Measurements from ENCODE around the gene PRPF18.

The PRPF18 gene

DNA sequence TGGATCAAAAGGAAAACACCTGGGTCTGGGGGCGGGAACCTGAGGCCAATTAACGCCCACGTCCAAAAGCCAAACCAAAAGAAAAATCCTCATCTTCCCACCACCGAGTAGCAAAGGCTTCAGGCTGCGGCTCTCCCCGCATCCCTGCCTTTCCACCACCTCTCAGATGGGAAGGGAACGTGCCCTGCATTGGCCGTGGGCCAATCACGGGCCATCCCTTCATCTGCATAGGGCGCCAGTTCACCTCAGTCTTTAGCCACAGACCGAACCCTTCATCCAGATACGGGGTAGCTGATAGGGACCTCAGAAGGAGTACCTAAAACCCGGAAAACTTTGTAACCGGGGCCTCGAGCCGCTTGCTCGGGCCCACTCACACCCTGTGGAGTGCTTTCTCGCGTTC, 626 bp downstream of the PRPF18 start:
- Histone ChIP-seq H3K4me1 (ENCODE audit: insufficient read depth, low read length) (no peaks in the 10 kb centered on the region), H3K36me3 (ENCODE audit: insufficient read depth, low read length) (no peaks in the 10 kb centered on the region), H3K9ac (ENCODE audit: low read depth, low read length) (peak overlapping the region; percentile 72), H3K9me3 (ENCODE audit: control insufficient read depth, insufficient read depth, low read length) (no peaks in the 10 kb centered on the region)

DNA sequence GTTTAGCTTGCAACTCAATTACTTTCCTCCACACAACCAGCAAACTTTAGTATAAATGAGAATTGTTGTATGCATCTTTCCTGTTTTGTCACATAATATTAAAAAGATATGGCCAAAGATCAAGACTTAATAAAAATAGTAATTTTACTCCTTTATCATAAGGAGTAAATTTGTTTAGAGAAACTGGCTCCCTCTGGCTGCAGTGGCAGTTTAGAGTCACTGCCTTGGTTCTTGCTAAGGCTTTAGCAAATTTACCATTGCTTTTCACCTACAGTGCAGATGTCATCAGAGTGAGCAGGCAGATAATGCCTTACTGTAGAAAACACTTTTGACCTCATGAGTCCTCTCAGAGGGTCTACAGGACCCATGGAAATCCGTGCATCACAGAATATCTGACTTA, 2.6 kb downstream of the PRPF18 start:
- Histone ChIP-seq H3K9ac (ENCODE audit: low read depth, low read length) (no peak overlapping the region), H3K36me3 (ENCODE audit: insufficient read depth, low read length) (no peaks in the 10 kb centered on the region), H3K9me3 (ENCODE audit: control insufficient read depth, insufficient read depth, low read length) (no peaks in the 10 kb centered on the region), H3K4me1 (ENCODE audit: insufficient read depth, low read length) (no peaks in the 10 kb centered on the region)

DNA sequence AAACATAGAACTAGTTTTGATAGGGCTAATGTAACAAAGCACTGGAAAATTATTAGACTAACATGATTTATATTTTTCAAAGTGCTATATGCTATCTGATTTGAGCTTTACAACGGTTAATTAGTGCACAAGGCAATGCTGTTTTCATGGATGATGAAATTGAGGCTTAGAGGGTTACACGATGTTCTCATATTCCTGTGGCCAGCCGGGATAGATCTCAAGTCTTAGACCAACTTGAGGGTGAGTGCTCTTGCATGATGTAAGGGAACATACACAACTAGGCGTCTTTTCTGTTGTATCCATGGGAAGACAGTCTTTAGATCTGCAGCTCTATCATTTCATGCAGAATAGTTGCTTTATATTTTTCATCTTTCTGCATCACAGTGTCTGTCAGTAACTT, 4.1 kb downstream of the PRPF18 start:
- Histone ChIP-seq H3K9ac (ENCODE audit: low read depth, low read length) (no peak overlapping the region), H3K4me1 (ENCODE audit: insufficient read depth, low read length) (no peaks in the 10 kb centered on the region), H3K9me3 (ENCODE audit: control insufficient read depth, insufficient read depth, low read length) (no peaks in the 10 kb centered on the region), H3K36me3 (ENCODE audit: insufficient read depth, low read length) (no peaks in the 10 kb centered on the region)

DNA sequence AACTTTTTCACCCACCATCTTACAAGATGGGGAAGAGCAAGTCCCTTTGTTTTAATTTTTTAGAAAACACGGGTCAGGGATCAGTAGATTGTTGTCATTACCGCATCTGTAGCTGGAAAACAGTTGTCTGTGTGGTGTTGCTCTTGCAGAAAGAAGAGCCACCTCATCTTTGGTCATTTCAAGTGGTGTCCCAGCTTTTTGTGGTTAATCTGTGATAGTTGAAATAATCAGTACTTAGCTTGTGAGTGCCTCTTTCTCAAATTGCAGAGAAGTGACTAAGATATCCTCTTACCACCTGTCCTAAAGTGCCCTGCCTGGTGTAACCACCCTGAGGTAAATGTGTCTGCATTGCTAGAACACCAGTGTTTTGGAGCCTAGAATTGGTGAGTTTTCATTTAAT, 5.5 kb downstream of the PRPF18 start:
- Histone ChIP-seq H3K36me3 (ENCODE audit: insufficient read depth, low read length) (no peaks in the 10 kb centered on the region), H3K4me1 (ENCODE audit: insufficient read depth, low read length) (no peaks in the 10 kb centered on the region), H3K9me3 (ENCODE audit: control insufficient read depth, insufficient read depth, low read length) (no peaks in the 10 kb centered on the region), H3K9ac (ENCODE audit: low read depth, low read length) (no peak overlapping the region)

DNA sequence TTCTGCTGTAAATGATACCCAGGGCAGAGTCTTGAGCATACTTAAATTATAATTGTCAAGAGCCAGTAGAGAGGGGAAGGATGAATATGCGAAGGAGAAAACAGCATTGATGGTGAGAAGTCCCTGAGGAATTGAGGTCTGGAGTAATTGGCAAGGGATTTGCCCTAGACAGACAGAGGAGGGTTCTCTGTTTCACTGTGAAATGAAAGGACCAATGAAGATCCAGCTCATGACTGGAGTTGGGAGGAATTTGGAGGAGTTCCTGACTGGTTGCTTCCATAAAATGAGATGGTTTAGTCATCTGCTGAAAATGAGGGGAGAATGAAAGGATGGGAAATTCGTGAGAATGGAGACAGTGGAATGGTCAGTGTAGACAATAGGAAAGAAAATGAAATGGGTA, 6.8 kb downstream of the PRPF18 start:
- Histone ChIP-seq H3K9me3 (ENCODE audit: control insufficient read depth, insufficient read depth, low read length) (no peaks in the 10 kb centered on the region), H3K36me3 (ENCODE audit: insufficient read depth, low read length) (no peaks in the 10 kb centered on the region), H3K4me1 (ENCODE audit: insufficient read depth, low read length) (no peaks in the 10 kb centered on the region), H3K9ac (ENCODE audit: low read depth, low read length) (no peak overlapping the region)

DNA sequence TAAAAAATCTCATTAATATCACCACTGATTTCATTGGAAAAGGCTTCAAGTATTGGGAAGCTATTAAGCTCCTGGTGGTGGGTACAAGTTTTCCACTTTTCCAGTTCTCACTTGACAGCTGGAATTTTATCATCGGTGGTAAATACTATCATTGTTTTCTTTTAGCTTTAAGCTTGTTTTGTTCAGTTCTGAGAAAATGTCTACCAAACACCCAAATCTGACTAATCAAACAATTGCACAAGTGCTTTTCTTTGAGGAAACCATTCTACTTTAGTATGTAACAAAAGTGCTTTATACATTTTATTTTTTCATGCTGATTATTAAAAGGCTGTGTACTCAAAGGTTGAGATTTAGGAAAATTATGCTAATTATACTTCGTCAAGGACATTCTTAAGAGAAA, 7.9 kb downstream of the PRPF18 start:
- Histone ChIP-seq H3K9ac (ENCODE audit: low read depth, low read length) (no peak overlapping the region), H3K4me1 (ENCODE audit: insufficient read depth, low read length) (no peaks in the 10 kb centered on the region), H3K36me3 (ENCODE audit: insufficient read depth, low read length) (no peaks in the 10 kb centered on the region), H3K9me3 (ENCODE audit: control insufficient read depth, insufficient read depth, low read length) (no peaks in the 10 kb centered on the region)

DNA sequence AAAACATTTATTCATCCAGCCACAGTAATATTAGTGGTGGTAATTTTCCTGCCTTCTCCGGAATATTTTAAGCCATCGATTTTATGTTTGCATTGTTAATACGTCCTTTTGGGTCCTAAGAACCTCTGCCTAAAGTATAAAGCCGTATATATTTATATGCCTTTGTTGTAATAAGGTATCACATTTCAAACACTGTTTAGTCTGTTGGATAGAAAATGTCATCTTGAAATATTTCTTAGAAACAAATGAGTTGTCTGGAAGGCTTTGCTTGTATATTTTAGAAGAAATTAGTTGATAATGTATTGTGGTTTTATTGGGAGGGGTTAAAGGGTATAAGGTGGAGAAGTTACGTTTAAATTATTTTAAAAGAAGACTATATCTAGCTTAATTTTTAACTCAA, 11.1 kb downstream of the PRPF18 start:
- no peaks in the 10 kb centered on the region for H3K9me3 ChIP-seq (ENCODE audit: control insufficient read depth, insufficient read depth, low read length)
- no peak overlapping the region for H3K9ac ChIP-seq (ENCODE audit: low read depth, low read length)
- no peaks in the 10 kb centered on the region for H3K4me1 ChIP-seq (ENCODE audit: insufficient read depth, low read length)
- no peaks in the 10 kb centered on the region for H3K36me3 ChIP-seq (ENCODE audit: insufficient read depth, low read length)

DNA sequence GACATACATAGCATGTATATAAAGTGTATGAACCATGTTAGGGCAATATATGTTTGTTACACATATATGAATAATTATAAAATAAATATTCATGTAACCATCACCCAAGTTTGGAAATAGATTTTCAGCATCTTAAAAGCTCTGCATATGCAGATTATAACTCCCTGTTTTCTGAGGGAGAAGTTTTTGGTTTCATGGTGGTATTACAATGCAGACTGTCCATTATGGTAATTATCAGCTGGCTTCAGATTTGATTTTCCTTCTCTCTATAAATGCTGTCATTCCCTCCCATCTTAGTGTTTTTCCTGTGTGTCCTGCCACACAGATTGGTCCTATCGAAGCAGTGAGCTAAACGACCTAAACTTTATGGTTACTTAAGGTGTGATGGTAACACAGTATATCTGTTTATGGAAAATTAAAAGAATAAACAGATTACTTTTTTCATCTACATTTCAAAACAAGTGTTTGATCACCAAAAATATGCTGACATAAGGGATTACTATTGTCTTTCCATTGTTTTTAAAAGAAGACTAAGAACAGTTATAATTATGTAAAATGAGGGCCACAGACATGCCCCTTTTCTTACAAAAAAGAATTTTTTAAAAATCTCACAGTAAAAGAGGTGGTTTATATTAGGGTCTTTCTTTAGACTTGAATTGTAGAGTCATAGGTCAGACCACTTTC, 17.7 kb downstream of the PRPF18 start:
- Histone ChIP-seq H3K9me3 (ENCODE audit: control insufficient read depth, insufficient read depth, low read length) (no peaks in the 10 kb centered on the region), H3K9ac (ENCODE audit: low read depth, low read length) (no peak overlapping the region), H3K36me3 (ENCODE audit: insufficient read depth, low read length) (0 out of 2 replicates have a peak, but pooled peaks cover 3% of the 10 kb centered on the region), H3K4me1 (ENCODE audit: insufficient read depth, low read length) (peaks cover 5% of the 10 kb centered on the region; the same call in 1 of the 2 replicates)

DNA sequence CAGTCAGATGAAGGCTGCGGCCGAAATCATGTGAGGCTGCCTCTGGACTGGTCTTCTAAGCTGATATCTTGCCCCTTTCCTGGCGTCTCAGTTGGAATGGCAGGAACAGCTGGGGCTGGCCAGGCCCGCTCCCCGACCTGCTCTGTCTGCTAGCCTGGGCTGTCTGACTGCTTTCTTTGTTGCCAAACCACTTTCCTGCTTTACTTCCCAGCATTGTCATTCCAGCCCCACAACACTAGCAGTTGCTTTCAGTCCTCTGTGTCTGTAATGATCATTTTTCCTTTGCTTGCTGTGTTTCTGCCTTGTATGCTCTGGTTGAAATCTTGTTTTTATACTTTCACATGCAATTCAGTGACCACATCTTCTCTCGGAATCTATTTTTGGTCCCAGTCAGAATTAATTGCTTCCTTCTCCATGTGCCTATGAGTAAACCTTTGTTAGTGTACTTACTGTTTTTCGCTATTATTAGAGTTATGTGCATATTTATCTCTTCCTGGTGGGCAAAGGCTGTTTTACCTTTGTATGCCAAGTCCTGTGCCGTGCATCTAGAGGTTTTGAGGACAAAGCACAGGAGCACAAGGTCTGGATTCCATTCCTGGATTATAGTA, 21.6 kb downstream of the PRPF18 start:
- H3K4me1 ChIP-seq (ENCODE audit: insufficient read depth, low read length), result peaks cover 5% of the 10 kb centered on the region; the same call in 1 of the 2 replicates
- no peak overlapping the region for H3K9ac ChIP-seq (ENCODE audit: low read depth, low read length)
- no peaks in the 10 kb centered on the region for H3K9me3 ChIP-seq (ENCODE audit: control insufficient read depth, insufficient read depth, low read length)
- peaks cover 3% of the 10 kb centered on the region; the same call in 1 of the 2 replicates for H3K36me3 ChIP-seq (ENCODE audit: insufficient read depth, low read length)

DNA sequence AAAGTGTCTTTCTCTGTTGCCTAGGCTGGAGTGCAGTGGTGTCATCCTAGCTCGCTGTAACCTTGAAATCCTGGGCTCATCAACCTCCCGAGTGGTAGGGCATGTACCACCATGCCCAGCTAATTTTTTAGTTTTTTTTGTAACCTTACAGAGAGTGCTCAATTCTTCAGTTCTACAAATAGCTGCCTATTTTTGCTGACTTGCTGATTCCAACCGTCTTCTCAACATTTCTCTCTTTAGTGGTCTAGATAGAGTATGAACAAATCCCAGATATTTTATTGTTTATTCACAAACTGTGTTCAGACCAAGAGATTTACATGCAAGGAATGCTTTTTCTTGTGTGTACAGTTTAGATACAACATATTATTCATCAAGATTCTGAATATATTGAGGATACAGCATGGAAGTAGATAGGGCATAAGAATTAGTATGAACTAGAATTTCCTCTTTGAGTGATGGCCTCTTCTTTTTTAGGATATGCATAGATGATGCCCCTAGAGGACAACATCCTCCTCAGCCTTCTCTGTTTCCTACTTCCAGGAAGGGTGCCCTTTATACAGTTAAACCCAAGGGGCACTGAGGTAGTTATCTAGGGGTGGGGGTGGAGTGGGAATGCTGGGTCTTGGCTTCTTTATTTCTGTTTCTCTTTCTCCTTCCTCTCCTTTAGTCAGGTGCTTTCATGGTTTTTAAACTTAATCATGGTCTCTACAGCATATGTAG, 26.0 kb downstream of the PRPF18 start:
- Histone ChIP-seq H3K9ac (ENCODE audit: low read depth, low read length) (no peak overlapping the region), H3K4me1 (ENCODE audit: insufficient read depth, low read length) (peaks cover 32% of the 10 kb centered on the region), H3K9me3 (ENCODE audit: control insufficient read depth, insufficient read depth, low read length) (no peaks in the 10 kb centered on the region), H3K36me3 (ENCODE audit: insufficient read depth, low read length) (peaks cover 3% of the 10 kb centered on the region; the same call in 1 of the 2 replicates)

DNA sequence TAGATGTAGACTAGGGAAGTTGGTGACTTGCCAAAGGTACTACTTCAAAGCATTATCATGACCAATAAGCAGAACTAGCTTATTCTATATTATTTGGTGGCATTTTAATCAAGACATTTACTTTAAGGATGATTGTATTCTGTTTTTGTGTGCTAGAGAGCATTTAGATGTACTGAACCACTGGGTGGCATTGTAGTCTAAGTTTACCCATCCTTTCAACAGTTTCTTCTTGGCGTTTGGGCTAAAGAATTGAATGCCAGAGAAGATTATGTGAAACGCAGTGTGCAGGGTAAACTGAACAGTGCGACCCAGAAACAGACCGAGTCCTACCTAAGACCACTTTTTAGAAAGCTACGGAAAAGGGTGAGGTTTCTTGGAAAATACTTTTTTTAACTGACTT, 26.8 kb downstream of the PRPF18 start:
- no peaks in the 10 kb centered on the region for H3K9me3 ChIP-seq (ENCODE audit: control insufficient read depth, insufficient read depth, low read length)
- peaks cover 30% of the 10 kb centered on the region for H3K4me1 ChIP-seq (ENCODE audit: insufficient read depth, low read length)
- H3K9ac ChIP-seq (ENCODE audit: low read depth, low read length), result no peak overlapping the region
- peaks cover 3% of the 10 kb centered on the region; the same call in 1 of the 2 replicates for H3K36me3 ChIP-seq (ENCODE audit: insufficient read depth, low read length)

DNA sequence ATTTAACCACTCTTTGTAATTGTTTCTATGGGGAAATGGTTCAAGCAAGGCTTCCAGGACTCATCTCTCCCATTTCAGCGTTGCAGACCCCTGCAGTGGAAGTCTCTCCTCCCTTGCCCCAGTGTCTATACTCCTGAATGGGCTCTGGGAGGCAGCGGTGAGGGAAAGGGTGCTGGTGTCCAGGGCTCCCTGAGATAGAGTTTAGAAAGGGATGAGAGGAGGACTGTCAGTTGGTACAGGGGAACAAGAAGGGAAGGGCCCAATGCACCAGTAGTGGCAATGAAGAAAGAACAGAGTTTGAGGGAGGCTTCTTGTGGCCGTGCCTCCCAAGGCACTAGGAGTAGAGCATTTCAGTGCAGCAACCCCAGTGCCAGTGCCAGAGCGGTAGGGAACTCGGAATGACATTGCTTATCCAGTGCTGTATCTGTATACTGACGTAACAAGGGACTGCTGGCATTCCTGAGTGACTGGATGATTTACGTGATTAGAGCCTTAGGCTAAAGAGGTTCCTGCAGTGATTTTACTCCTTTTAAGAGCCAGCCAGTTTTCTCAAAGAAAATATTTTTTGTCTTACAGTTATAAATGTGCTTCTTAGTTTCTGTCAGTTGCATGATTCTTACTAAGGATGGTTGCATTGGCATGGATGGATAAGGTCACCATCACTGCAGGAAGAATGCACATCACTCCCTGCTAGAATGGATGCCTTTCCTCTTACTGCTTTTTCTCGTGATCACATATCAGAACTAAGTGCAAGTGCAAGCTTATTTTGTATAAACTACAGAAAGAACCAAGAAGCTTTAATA, 28.0 kb downstream of the PRPF18 start:
- Histone ChIP-seq H3K9me3 (ENCODE audit: control insufficient read depth, insufficient read depth, low read length) (no peaks in the 10 kb centered on the region), H3K36me3 (ENCODE audit: insufficient read depth, low read length) (no peaks in the 10 kb centered on the region; the same call in none of the 2 replicates), H3K4me1 (ENCODE audit: insufficient read depth, low read length) (peaks cover 27% of the 10 kb centered on the region), H3K9ac (ENCODE audit: low read depth, low read length) (no peak overlapping the region)

DNA sequence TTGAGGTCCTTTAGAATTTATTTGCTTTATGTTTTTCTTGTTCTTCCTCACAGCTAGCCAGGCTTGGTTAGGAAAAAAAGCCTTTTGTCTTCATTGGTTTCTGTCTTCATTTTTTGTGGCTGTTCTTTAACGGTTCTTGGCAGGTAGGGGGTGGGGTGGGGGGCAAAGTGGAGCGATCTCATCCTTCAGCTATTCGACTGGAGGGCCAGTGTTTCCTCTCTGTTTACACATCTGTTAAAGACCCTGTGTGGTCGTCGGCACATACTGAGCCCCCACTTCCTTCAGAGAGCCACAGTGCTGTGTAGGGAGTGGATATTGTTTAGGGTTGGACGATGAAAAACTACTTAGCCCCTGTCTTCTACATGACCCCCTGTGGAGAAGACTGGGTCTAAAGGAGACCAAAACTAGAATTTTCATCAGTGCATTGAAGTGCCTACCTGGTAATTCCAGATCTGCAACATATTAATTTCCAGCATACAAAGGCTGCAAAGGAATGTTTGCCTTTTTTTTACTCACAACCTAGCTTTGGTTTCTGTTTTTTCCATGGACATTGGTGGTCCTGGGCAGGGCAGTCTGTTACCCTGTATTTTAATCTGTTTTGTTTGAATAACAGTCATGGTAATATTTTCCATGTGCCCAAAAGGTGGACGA, 29.0 kb downstream of the PRPF18 start:
- H3K4me1 ChIP-seq (ENCODE audit: insufficient read depth, low read length), result peaks cover 27% of the 10 kb centered on the region
- H3K36me3 ChIP-seq (ENCODE audit: insufficient read depth, low read length), result no peaks in the 10 kb centered on the region; the same call in none of the 2 replicates
- no peaks in the 10 kb centered on the region for H3K9me3 ChIP-seq (ENCODE audit: control insufficient read depth, insufficient read depth, low read length)
- H3K9ac ChIP-seq (ENCODE audit: low read depth, low read length), result no peak overlapping the region

DNA sequence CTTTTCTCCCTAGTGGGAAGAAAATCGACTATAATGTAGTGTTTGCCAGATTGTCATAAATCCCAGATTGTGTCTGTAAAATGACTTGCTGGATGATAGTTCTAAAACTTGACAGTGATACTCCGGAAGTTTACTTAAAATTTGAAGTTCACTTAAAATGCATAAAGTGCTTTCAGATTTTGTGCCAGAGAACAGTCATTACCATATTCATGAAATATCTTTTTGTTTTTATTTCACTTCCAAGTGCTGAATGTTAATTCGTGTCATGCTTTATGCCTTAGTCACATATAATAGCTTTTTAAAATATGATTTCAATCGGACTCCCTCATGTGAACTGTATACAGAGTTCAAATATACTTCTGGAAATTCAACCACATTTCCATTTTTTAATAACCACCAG, 30.4 kb downstream of the PRPF18 start:
- Histone ChIP-seq H3K9me3 (ENCODE audit: control insufficient read depth, insufficient read depth, low read length) (no peaks in the 10 kb centered on the region), H3K4me1 (ENCODE audit: insufficient read depth, low read length) (peaks cover 27% of the 10 kb centered on the region), H3K9ac (ENCODE audit: low read depth, low read length) (no peak overlapping the region), H3K36me3 (ENCODE audit: insufficient read depth, low read length) (no peaks in the 10 kb centered on the region; the same call in 1 of the 2 replicates)
